Endometrial microvascular endothelial cells (primary cell): Measurements from ENCODE around the gene FCHO2. TPM values are rescaled to one million over a fixed set of nuclear protein-coding genes. Genes with fewer than 3 reads are reported as not detected.
"Not testable (repeated sequence)": the region's sequence is repeated elsewhere in the genome, so short reads cannot be mapped to it uniquely, and the experiment has no call there.

ENCODE experiments used
- in situ Hi-C: cut with HindIII; loops from 2 replicates; pipeline ENCODE4 v1.10.0; 2017; ENCODE audit warnings: low sequenced_read_pairs, low pct_unique_long_range_greater_than_20kb; ENCODE audit errors: inconsistent ontology term
- total RNA-seq: library from RNA; depleted of rRNA; stranded (reverse); fragments of >200 nt; gene quantifications from one replicate; pipeline ENCODE4 v1.2.3, GENCODE V29; 2015; ENCODE audit errors: inconsistent ontology term

Gene FCHO2
- total RNA-seq, 1 donor from 2014 or later: 12.9 TPM

DNA sequence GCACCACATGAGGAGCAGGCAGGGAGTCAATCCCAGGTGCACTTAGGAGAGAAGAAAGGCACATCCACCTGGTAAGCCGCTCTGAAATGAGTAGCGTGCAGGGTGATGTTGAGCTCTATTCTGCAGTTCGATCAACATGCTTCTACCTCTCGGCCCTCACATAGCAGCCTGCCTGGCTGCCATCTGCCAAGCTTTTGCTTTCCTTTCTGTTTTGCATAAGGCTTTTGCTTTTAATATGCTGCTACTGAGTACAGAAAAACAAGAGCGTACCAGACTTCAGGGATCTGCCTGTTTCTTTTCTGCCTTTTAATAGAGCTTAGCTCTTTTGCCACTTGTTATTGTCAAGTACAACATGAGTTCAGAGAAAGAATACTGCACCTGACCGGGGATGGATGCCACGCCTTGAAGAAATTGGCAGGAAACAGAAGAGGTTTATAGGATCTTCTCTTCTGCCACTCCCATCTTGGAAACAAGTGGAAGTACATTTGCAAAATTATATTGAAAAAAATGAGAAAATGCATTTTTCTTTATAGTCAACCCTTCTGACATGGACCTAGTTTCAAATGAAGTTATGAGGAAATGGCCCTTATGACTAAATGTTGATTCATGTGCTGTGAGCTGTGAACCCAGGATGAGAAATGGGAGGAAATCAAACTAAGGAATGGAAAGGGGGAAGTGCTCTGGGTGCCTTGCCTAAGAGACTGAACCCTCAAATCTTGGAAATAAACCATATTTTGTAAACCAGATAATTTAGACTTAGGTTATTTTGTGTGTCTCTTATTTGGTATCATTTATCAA, 4.0 kb upstream of the FCHO2 start:
- in situ Hi-C loops: no loop called here

DNA sequence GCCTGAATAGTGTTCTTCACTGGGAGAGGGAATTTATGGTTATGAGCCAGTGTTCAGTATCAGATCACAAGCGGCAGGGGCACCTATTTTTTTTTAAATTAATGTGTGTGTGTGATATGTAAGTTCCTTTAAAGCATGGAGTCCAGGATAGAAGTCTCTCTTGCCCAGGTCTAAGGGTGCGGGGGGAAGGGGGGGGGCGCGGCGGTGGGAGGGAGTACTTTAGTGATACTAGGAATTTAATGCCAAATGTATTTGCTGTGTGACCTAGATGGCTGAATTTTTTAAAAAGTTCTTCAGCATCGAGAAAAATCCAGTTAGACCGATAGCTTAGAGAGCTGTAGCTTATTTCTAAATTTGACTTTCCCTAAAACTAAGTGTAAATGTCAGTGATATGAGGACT, 1.5 kb upstream of the FCHO2 start:
- in situ Hi-C loops: no loop called here

DNA sequence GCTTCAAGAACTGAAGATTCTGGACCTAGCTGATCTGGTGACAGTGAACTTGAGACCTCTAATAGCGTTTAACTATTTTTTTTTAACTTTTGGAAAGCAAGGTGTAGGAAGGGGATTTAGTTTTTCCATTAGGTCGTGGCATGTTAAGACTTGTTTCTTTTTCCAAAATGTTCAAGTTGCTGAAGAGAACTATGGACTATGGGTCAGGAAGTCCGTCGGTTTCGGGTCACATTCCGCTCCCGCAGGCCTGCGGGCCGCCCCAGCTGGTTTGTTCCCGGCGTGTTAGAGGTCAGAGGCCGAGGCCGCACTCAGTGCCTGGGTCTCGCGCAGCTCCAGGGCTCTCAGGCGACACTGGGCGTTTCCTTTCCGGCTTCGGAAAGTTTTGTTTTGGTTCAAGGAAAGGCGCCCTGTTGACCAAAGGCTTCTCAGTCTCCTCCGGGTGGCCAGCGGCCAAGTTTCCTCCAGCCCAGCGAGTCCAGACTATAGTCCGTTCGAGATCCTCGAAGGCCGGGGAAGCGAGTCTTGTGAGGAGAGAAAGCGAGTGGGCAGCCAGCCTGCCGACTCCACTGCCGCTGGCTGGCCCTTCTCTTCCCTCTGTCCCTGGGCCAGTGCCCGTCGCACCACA, 586 bp upstream of the FCHO2 start:
- in situ Hi-C loops: no loop called here

DNA sequence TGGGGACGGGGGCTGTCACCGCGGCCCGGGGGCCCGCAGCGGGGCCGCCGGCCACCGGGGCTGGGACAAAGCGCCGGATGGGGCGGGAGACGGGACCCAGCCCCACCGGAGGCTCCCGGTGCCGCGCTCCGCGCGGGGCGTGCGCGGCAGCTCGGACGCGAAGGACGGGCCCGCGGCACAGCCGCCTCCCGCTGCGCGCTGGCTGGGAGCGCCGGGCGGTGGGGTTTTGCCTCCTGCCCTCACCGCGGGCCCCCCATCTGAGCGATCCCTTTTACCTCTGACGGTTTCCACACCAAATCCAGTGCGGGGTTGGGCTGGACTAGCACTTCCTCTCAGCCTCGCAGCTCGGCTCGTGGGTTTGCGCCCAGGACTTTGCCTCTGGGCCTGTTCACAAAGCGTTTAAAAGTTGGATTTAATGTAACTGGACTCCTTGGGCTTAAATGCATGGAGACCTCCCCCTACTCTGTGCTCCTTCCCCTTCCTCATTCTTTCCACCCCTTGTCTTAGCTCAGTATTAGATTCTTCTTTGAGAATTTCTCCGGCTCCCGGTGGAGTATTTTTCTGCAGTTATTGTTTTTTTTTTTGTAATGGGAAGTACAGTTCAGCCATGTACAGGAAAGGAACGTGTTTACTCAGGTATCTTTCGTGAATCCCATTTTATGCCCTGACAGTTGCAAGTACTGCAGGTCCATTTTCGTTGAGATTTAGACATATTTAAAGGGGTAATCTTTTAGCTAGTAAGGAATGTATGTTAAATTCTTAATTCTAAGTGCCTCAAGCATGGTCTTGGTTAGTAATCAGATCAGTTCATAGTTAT, 691 bp downstream of the FCHO2 start:
- in situ Hi-C loops: no loop called here

DNA sequence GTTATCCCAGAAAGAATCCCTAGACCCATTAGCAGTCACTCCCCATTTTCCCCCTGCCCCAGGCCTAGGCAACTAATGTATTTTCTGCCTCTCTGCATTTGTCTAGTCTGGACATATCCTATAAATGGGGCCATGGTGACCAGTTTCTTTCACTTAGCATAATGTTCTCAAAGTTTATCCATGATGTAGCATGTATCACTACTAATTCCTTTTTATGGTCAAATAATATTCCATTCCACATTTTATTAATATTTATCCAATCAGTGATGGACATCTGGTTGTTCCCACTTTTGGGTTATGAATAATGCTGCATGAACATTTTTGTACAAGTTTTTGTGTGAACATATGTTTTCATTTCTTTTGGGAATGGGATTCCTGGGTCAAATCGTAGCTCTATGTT, 1.5 kb downstream of the FCHO2 start:
- in situ Hi-C loops: no loop called here

DNA sequence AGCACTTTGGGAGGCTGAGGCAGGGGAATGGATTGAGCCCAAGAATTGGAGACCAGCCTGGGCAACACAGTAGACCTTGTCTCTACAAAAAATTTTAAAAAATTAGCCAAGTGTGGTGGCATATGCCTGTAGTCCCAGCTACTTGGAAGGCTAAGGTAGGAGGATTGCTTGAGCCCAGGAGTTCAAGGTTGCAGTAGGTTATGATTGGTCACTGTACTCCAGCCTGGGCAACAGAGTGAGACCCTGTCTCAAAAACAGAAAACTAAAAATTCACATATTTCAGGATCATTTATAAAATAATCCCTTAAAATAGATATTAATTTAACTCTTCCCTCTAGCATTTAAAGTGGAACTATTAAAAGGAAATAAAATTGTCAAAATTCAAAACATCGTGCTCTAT, 3.4 kb downstream of the FCHO2 start:
- in situ Hi-C loops: no loop called here

DNA sequence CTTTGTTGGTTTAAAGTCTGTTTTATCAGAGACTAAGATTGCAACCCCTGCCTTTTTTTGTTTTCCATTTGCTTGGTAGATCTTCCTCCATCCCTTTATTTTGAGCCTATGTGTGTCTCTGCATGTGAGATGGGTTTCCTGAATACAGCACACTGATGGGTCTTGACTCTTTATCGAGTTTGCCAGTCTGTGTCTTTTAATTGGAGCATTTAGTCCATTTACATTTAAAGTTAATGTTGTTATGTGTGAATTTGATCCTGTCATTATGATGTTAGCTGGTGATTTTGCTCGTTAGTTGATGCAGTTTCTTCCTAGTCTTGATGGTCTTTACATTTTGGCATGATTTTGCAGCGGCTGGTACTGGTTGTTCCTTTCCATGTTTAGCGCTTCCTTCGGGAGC, 18.6 kb downstream of the FCHO2 start:
- in situ Hi-C loops: not testable (repeated sequence)

DNA sequence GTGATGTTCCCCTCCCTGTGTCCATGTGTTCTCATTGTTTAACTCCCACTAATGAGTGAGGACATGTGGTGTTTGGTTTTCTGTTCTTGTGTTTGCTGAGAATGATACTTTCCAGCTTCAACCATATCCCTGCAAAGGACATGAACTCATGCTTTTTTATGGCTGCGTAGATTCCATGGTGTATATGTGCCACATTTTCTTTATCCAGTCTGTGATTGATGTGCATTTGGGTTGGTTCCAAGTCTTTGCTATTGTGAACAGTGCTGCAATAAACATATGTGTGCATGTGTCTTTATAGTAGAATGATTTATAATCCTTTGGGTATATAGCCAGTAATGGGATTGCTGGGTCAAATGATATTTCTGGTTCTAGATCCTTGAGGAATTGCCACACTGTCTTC, 21.0 kb downstream of the FCHO2 start:
- in situ Hi-C loops: not testable (repeated sequence)

DNA sequence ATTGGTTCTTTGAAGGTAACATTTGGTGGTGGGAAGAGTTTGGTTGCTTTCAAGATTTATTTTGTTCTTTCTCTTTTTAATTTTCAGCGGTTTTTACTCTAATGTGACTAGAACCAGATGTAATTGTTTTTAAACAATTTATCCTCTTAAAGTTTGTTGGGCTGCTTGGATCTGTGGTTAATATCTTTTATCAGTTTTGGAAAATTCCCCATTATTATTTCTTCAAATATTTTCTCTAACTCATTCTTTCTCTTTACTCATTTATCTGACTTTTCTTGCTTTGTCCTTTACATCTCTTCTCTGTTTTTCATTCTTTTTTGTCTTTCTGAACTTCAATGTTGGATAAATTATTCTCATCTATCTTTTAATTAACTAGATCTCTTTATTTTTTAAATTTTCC, 29.9 kb downstream of the FCHO2 start:
- in situ Hi-C loops: no loop called here

DNA sequence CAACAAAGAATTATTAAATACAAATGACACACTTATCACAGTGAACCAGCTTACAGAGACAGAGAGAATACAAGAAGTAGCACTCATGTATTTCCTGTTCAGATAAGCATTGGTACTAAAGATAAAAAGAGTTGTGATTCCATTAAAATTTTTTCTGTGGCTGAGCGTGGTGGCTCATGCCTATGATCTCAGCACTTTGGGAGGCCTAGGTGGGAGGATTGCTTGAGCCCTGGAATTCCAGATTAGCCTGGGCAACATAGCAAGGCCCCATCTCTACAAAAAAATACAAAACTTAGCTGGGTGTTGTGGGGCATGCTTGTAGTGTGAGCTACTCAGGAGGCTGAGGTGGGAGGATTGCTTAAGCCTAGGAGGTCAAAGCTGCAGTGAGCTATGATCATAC, 32.9 kb downstream of the FCHO2 start:
- in situ Hi-C loops: no loop called here

DNA sequence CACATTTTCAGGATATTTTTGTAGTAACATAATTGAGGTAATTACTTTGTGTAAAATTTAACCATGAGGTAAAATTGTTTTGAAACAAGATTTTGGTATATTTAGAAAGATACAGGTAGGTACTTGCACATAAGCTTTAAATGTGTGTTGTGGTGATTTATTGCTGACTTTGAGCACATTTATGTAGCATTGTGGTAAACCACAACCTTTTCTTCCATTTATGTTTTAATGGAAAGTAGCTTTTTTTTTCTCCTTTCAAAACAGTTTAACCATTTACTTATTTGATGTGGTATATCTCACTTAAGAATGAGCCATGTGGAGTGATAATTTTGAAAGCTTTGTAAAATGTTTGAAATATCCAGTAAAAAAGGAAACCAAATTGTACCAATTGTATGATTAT, 35.6 kb downstream of the FCHO2 start:
- in situ Hi-C loops: no loop called here

DNA sequence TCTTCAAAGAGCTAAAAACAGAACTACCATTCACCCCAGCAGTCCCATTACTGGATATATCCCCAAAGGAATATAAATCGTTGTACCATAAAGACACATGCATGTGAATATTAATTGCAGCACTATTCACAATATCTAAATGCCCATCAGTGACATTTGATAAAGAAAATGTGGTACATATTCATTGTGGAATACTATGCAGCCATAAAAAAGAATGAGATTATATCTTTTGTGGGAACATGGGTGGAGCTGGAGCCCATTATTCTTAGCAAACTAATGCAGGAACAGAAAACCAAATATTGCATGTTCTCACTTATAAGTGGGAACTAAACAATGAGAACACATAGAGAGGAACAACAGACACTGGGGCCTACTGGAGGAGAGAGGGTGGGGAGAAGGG, 38.7 kb downstream of the FCHO2 start:
- in situ Hi-C loops: no loop called here

DNA sequence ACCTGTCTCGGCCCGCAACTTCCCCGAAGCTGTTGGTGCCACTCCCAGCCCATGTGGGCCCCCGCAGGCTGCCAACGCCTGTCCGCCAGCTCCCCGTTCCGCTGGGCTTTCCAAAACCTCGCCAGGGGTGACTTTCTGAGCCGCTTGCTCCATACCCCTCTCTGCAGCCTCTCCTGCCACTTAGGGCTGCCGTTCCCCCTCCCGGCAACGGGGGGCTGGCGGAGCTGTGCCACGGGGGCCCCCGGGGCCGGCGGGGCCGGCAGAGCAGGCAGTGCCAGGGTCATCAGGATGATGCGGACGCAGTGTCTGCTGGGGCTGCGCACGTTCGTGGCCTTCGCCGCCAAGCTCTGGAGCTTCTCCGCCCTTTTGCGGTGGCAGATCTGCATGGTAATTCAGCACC, 40.8 kb downstream of the FCHO2 start:
- in situ Hi-C loops: no loop called here

DNA sequence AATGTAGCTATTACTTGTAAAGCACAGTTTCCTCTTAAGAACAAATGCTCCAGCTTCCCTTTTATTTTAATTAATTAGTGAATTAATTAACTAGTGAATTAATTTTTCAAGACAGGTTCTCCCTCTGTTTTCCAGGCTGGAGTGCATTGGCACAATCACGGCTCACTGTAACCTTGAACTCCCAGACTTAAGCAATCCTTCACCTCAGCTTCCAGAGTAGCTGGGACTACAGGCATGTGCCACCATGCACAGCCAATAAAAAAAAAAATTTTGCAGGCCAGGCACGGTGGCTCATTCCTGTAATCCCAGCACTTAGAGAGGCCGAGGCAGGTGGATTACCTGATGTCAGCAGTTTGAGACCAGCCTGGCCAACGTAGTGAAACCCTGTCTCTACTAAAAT, 44.1 kb downstream of the FCHO2 start:
- in situ Hi-C loops: no loop called here

DNA sequence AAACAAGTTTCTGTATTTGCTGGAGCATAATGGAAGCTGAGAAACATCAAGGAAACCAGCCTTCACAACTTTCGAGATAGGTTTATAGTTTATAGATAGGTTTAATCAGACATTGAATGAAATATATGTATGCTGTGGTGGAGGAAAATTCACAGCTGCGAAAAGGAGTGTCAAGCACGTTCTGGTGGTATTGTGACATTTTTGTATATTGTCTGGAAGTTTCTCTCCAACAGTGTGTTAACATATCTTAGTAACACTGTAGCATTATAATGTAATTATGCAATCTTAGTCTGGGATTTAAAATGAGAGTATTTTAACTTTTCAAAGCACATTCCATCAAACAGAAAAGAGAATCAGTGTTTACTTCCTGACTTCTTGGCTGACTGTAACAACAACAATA, 50.0 kb downstream of the FCHO2 start:
- in situ Hi-C loops: no loop called here

DNA sequence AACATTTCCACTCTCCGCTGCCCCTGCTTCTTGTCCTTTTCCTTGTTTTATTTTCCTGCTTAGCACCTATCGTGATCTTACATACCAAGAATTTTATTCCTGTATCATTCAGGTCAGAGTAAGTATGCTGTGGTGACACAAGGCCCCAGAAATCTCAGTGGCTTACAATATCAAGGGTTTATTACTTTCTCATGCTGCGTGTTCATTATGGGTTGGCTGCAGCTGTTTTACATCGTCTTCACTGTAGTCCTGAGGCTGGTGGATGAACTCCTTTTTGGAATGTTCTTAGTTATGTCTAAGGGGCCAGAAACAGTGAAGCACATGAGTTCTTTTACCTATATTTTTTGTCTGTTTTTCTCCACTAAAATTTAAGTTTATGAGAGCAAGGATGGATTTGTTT, 51.2 kb downstream of the FCHO2 start:
- in situ Hi-C loops: no loop called here

DNA sequence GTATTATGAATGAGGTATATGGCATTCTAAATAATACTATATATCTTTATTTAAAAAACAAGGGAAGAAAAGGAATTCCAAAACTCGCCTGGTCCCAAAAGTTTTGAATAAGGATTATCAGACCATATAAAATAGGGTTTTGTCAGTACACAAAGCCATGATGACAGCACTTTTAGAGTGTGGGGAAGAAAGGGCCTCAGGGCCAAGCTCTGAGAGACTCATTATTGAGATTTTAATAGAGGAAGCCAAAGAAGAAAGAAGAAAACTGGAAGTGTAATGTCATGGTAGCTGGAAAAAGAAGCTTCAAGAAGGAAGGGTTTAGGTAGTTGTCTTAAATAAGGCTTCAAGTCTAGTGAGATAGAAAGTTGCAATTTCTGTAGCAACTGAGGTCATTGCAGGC, 53.0 kb downstream of the FCHO2 start:
- in situ Hi-C loops: no loop called here

DNA sequence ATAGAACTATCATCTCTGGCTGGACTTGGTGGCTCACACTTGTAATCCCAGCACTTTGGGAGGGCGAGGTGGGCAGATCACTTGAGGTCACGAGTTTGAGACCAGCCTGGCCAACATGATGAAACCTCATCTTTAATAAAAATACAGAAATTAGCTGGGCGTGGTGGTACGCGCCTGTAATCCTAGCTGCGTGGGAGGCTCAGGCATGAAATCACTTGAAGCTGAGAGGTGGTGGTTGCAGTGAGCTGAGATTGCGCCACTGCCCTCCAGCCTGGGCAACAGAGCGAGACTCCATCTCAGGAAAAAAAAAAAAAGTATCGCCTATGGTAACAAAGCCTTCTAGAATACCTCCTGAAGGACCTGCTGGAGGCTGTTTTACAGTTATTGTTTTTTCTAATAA, 55.8 kb downstream of the FCHO2 start:
- in situ Hi-C loops: not testable (repeated sequence)

DNA sequence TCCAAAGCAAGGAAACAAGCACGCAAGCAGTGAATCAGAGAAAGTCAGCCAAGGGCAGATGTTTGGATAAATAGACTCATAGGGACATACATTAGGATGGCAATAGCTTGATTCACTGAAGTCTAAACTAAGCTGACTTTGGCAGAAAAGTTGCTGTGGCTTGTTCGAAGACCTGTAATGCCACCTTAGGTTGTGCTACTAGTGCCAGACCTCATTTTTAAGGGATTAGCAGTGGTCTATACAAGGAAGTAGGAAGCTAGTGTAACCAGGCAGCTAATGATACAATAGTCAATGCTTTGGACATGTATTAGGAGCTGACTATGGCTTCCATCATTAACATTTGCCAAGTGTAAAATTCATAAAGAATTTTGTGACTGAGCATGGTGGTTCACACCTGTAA, 63.1 kb downstream of the FCHO2 start:
- in situ Hi-C loops: no loop called here

DNA sequence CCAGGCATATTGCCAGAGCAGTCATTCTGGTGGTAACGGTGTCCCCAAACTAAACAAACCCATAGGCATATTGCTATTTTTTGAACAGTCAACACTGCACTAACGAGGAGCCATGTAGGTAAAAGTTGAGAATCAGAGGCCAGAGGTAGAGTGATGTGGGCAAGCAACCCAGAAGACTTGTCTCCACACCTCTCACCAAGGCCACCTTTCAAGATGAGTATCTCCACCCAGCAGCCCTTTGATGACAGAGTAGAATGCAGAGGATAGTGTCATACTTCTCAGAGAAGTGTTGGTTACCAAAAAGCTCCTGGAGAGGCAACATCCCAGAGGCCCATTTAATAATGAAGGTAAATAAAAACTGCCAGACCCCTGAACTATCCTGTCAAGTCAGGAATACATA, 63.9 kb downstream of the FCHO2 start:
- in situ Hi-C loops: no loop called here
